GM19463 (cell line): ENCODE results near the gene EVPLL.
"Not testable (repeated sequence)": the region's sequence is repeated elsewhere in the genome, so short reads cannot be mapped to it uniquely, and the experiment has no call there.

Source experiments
- ATAC-seq: cut with Tn5 transposase; IDR thresholded peaks from one replicate; pipeline ENCODE4 v1.9.1; 2021; ENCODE audit warnings: mild to moderate bottlenecking, moderate library complexity; ENCODE audit not compliant: unreplicated experiment

The EVPLL gene

DNA sequence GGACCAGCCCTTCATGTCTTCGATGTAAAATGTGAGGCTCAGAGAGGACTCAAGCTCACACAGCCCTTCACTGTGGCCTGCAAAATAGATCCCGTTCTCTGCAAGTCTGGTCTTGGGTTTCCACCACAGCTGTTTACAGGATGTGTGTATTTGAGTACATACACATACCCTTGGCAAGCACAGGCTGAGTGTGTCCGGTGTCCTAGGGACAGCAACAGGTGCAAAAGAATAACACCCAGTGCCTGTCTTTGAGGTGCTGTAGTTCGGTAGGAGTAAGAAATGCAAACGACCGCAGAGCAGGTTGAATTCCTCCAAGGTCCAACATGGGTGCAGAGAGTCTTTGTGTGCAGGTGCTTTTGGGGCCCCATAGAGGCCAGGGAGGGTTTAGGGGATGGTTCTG lies 44.9 kb downstream of the EVPLL start:
- ATAC-seq, result not testable (repeated sequence)

DNA sequence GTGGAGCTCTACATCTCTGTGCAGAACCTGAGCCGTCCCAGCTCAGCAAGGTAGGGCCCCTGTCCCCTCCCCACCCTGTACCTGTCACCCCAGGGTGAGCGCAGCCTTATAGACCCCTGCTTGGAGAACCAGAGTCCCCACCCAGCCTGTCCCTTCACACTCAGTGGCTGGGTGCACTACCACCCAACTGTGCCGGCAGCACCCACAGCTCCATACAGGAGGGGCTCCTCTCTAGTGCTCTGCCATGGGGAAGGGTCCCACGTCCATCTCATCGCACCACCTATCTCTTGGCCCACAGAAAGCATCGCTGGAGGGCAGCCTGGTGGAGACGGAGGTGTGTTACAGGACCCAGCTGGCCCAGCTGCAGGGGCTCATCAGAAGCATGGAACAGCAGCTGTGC lies 45.4 kb downstream of the EVPLL start:
- not testable (repeated sequence) for ATAC-seq

DNA sequence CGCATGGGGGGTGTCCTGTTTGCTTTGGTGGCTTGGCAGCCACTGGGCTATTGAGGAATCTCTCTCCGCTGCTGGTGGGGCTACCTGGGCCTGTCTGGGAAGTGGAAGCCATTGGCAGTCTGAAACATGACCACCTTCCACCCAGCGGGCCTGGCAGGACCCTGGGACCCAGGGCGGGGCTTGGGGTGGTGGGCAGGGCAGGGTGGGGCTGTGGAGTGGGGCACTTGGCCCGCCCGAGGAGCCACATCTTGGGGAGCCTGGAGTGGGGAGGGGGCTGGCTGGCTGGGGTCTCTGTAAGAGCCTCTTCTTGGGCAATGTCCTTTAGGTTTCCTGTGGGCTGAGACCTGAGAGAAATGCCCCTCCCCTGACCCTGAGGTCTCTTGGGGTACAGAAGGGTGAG lies 48.0 kb downstream of the EVPLL start:
- ATAC-seq, result not testable (repeated sequence)

DNA sequence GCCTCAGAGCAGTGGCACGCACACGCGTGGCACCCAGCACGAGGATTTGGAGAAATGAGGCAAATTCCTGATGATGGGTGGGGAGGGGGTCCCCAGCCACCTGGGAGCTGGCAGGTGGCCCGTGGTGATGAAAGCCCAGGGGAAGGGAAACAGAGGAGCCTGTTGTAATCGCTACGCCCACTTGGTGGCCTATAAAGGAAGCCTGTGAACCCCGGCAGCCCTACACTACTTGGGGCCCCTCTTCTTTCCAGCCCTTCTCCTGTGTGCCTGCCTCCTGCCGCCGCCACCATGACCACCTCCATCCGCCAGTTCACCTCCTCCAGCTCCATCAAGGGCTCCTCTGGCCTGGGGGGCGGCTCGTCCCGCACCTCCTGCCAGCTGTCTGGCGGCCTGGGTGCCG lies 49.1 kb downstream of the EVPLL start:
- not testable (repeated sequence) for ATAC-seq

DNA sequence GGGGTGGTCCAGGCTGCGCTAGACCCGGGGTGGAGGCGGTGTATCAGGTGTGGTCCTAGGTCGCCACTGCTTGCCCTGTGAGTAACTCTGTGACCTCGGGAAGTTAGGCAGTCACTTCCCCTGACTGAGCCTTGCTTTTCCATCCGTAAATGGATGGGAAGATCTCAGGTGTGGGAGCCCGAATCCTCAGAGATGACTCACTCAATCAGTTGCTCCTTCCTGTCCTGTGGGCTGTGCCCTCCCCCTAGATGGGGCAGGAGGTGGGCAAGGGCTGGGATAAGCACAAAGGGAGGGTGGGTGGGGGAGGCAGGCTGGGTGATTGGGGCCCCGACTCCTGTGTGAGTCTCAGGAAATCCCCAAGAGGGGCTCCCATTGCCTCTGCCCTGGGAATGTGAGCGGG lies 54.6 kb downstream of the EVPLL start:
- ATAC-seq, result not testable (repeated sequence)
